SJCRH30 (cell line): ENCODE measurements around the gene SPRY4. TPM values are rescaled to one million over a fixed set of nuclear protein-coding genes. Genes with fewer than 3 reads are reported as not detected.
"Not testable (repeated sequence)": the region's sequence is repeated elsewhere in the genome, so short reads cannot be mapped to it uniquely, and the experiment has no call there.

ENCODE experiments used
- DNase-seq, 2 experiments: peaks; one replicate each; pipeline ENCODE4 v3.0.0-alpha.2; 2015 to 2020
- H3K27ac ChIP-seq: fragments of 250-450 bp; sonication (Bioruptor Pico); 2 replicates; pipeline ENCODE4 v1.5.1; 2020; ENCODE audit warnings: mild to moderate bottlenecking, moderate library complexity
- H3K27me3 ChIP-seq: fragments of 250-450 bp; sonication (Bioruptor Pico); 2 replicates; pipeline ENCODE4 v1.5.1; 2020; ENCODE audit warnings: mild to moderate bottlenecking, moderate library complexity
- H3K36me3 ChIP-seq: fragments of 250-450 bp; sonication (Bioruptor Pico); 2 replicates; pipeline ENCODE4 v1.5.1; 2020; ENCODE audit warnings: mild to moderate bottlenecking, moderate library complexity
- H3K4me1 ChIP-seq: fragments of 250-450 bp; sonication (Bioruptor Pico); 2 replicates; pipeline ENCODE4 v1.5.1; 2020; ENCODE audit warnings: mild to moderate bottlenecking, moderate library complexity
- H3K4me3 ChIP-seq: fragments of 250-450 bp; sonication (Bioruptor Pico); 2 replicates; pipeline ENCODE4 v1.5.1; 2020; ENCODE audit warnings: mild to moderate bottlenecking, moderate library complexity
- H3K9me3 ChIP-seq: fragments of 250-450 bp; sonication (Bioruptor Pico); replicated peaks from 2 replicates; pipeline ENCODE4 v1.5.1; 2020; ENCODE audit warnings: mild to moderate bottlenecking, moderate library complexity
- total RNA-seq: library from RNA; depleted of rRNA; stranded (reverse); fragments of >200 nt; shearing (Covaris generic); gene quantifications from 2 replicates; pipeline ENCODE4 v1.2.3, GENCODE V29; 2014; rRNA removed

The SPRY4 gene
- 41.6 and 41.7 TPM in 2 replicates for total RNA-seq

GRCh38 chr5:142324871-142325724 is at the start of gene SPRY4:
TSS of gene SPRY4 (minus strand) at chr5:142325021. CDS start at chr5:142315108, 9,913 bp downstream.
- H3K27ac ChIP-seq, result peak within 1 kb of the TSS; percentile 93
- H3K4me3 ChIP-seq, result peak within 1 kb of the TSS; percentile 78
- DNase-seq, result peak; percentile 98 to 100
- H3K27me3 ChIP-seq, result no peaks in the 10 kb centered on the region
- H3K4me1 ChIP-seq, result peaks cover 24% of the 10 kb centered on the region
- no peaks in the 10 kb centered on the region for H3K9me3 ChIP-seq
- H3K36me3 ChIP-seq, result no peaks in the 10 kb centered on the region

GRCh38 chr5:142368529-142368928 is 43.7 kb upstream of the SPRY4 start:
- Histone ChIP-seq H3K4me3 (no peak overlapping the region), H3K27me3 (no peaks in the 10 kb centered on the region), H3K27ac (no peak overlapping the region), H3K4me1 (peaks cover 3% of the 10 kb centered on the region), H3K9me3 (no peaks in the 10 kb centered on the region), H3K36me3 (no peaks in the 10 kb centered on the region)
- no peak for DNase-seq

- Histone ChIP-seq H3K36me3 (no peaks in the 10 kb centered on the region), H3K27me3 (no peaks in the 10 kb centered on the region), H3K27ac (no peak overlapping the region), H3K4me1 (peaks cover 12% of the 10 kb centered on the region), H3K9me3 (no peaks in the 10 kb centered on the region), H3K4me3 (no peak overlapping the region)
- no peak for DNase-seq
Measured at GRCh38 chr5:142366007-142366406, 41.2 kb upstream of the SPRY4 start.

GRCh38 chr5:142364251-142365145 is 39.7 kb upstream of the SPRY4 start:
- DNase-seq, result peak; percentile 71 to 73
- Histone ChIP-seq H3K4me3 (peak overlapping the region; percentile 55), H3K9me3 (no peaks in the 10 kb centered on the region), H3K36me3 (no peaks in the 10 kb centered on the region), H3K4me1 (peaks cover 14% of the 10 kb centered on the region), H3K27ac (peak overlapping the region; percentile 46), H3K27me3 (no peaks in the 10 kb centered on the region)

GRCh38 chr5:142363619-142363963 is 38.8 kb upstream of the SPRY4 start:
- DNase-seq, result no peak
- no peaks in the 10 kb centered on the region for H3K27me3 ChIP-seq
- H3K4me3 ChIP-seq, result no peak overlapping the region
- H3K36me3 ChIP-seq, result no peaks in the 10 kb centered on the region
- no peak overlapping the region for H3K27ac ChIP-seq
- H3K4me1 ChIP-seq, result peaks cover 23% of the 10 kb centered on the region
- no peaks in the 10 kb centered on the region for H3K9me3 ChIP-seq

- H3K4me3 ChIP-seq, H3K27me3 ChIP-seq, DNase-seq, H3K9me3 ChIP-seq, H3K36me3 ChIP-seq: not testable (repeated sequence)
- Histone ChIP-seq H3K27ac (peak overlapping the region; percentile 24; the same call in 1 of the 2 replicates), H3K4me1 (peaks cover 36% of the 10 kb centered on the region)
Measured at GRCh38 chr5:142362193-142362592, 37.4 kb upstream of the SPRY4 start.

GRCh38 chr5:142360607-142361120 is 35.8 kb upstream of the SPRY4 start:
- no peak for DNase-seq
- peaks cover 36% of the 10 kb centered on the region for H3K4me1 ChIP-seq
- no peaks in the 10 kb centered on the region for H3K27me3 ChIP-seq
- H3K27ac ChIP-seq, result no peak overlapping the region
- no peak overlapping the region for H3K4me3 ChIP-seq
- H3K36me3 ChIP-seq, result no peaks in the 10 kb centered on the region
- H3K9me3 ChIP-seq, result no peaks in the 10 kb centered on the region

GRCh38 chr5:142360051-142360498 is 35.3 kb upstream of the SPRY4 start:
- Histone ChIP-seq H3K4me3 (no peak overlapping the region), H3K4me1 (peaks cover 36% of the 10 kb centered on the region), H3K36me3 (no peaks in the 10 kb centered on the region), H3K9me3 (no peaks in the 10 kb centered on the region), H3K27me3 (no peaks in the 10 kb centered on the region), H3K27ac (no peak overlapping the region)
- DNase-seq, result no peak

GRCh38 chr5:142358648-142359047 is 33.8 kb upstream of the SPRY4 start:
- peak; percentile 71 to 89 for DNase-seq
- peaks cover 33% of the 10 kb centered on the region for H3K4me1 ChIP-seq

GRCh38 chr5:142358121-142358520 is 33.3 kb upstream of the SPRY4 start:
- Histone ChIP-seq H3K27me3 (no peaks in the 10 kb centered on the region), H3K4me3 (no peak overlapping the region), H3K4me1 (peaks cover 33% of the 10 kb centered on the region), H3K9me3 (no peaks in the 10 kb centered on the region), H3K27ac (peak overlapping the region; percentile 98), H3K36me3 (no peaks in the 10 kb centered on the region)
- no peak for DNase-seq

More at GRCh38 chr5:142358648-142359047, 33.8 kb upstream of the SPRY4 start:
- Histone ChIP-seq H3K27ac (peak overlapping the region; percentile 98), H3K9me3 (no peaks in the 10 kb centered on the region), H3K36me3 (no peaks in the 10 kb centered on the region), H3K4me3 (no peak overlapping the region), H3K27me3 (no peaks in the 10 kb centered on the region)

- H3K36me3 ChIP-seq, result no peaks in the 10 kb centered on the region
- no peaks in the 10 kb centered on the region for H3K27me3 ChIP-seq
- peaks cover 28% of the 10 kb centered on the region for H3K4me1 ChIP-seq
- DNase-seq, result peak in 1 of 2 experiments; percentile 34
- H3K4me3 ChIP-seq, result peak overlapping the region; percentile 80
- no peaks in the 10 kb centered on the region for H3K9me3 ChIP-seq
- peak overlapping the region; percentile 98 for H3K27ac ChIP-seq
Measured at GRCh38 chr5:142357469-142358090, 32.8 kb upstream of the SPRY4 start.

GRCh38 chr5:142356716-142357468 is 32.1 kb upstream of the SPRY4 start:
- no peaks in the 10 kb centered on the region for H3K27me3 ChIP-seq
- H3K4me1 ChIP-seq, result peaks cover 24% of the 10 kb centered on the region
- H3K4me3 ChIP-seq, result peak overlapping the region; percentile 80
- H3K9me3 ChIP-seq, result no peaks in the 10 kb centered on the region
- DNase-seq, result peak; percentile 90 to 93
- no peaks in the 10 kb centered on the region for H3K36me3 ChIP-seq
- peak overlapping the region; percentile 98 for H3K27ac ChIP-seq

- Histone ChIP-seq H3K36me3 (no peaks in the 10 kb centered on the region), H3K27me3 (no peaks in the 10 kb centered on the region), H3K9me3 (no peaks in the 10 kb centered on the region), H3K4me1 (peaks cover 24% of the 10 kb centered on the region), H3K4me3 (peak overlapping the region; percentile 80), H3K27ac (peak overlapping the region; percentile 98)
- peak in 1 of 2 experiments; percentile 12 for DNase-seq
Measured at GRCh38 chr5:142356349-142356715, 31.5 kb upstream of the SPRY4 start.

- Histone ChIP-seq H3K27me3 (no peaks in the 10 kb centered on the region), H3K27ac (no peak overlapping the region), H3K4me3 (no peak overlapping the region), H3K9me3 (no peaks in the 10 kb centered on the region), H3K4me1 (peaks cover 8% of the 10 kb centered on the region), H3K36me3 (no peaks in the 10 kb centered on the region)
- DNase-seq, result peak in 1 of 2 experiments; percentile 38
Measured at GRCh38 chr5:142353071-142353472, 28.3 kb upstream of the SPRY4 start.
